GM23248 (cell line): ENCODE measurements around the gene AP1B1.

Experiments used
- EZH2 ChIP-seq: fragments of 200-600 bp; sonication (generic); IDR thresholded peaks from 2 replicates; pipeline ENCODE4 v1.6.1; 2018; ENCODE audit warnings: antibody characterized with exemption, mild to moderate bottlenecking; ENCODE audit not compliant: insufficient read depth, poor library complexity, severe bottlenecking
- EZH2phosphoT487 ChIP-seq: fragments of 200-600 bp; sonication (generic); IDR thresholded peaks from 2 replicates; pipeline ENCODE4 v1.6.1; 2018; ENCODE audit warnings: antibody characterized with exemption, moderate library complexity, mild to moderate bottlenecking, low read depth; ENCODE audit not compliant: insufficient read depth

DNA sequence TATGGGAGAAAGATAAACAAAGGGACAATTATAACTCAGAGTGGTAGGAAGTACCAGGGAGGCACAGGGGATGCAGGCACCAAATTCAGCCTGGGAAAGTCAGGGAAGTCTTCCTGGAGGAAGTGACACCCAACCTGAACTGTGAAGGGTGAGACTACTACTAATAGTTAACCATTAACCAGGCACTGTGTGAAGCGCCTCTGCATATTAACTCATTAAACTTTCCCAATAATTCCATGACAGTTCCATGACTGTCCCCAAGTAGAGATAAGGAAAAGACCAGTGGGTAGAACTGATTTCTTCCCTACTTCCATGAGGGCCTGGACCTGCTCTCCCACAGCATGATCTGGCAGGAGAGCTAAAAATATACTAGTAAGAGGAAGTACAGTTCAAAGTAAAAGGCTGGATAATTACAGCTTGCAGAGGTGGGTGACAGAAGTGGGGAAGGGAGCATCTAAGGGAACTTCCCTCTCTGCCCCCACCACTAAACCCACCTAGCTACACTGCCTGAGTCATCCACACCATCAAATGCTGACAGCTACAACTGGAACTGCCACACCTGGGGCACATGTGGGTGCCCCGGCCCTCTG, 4.7 kb upstream of the AP1B1 start:
- no peak for TF ChIP-seq EZH2phosphoT487
- no peak for TF ChIP-seq EZH2
